GM20431 (cell line): ENCODE results near the gene SSC5D.
"Not testable (repeated sequence)": the region's sequence is repeated elsewhere in the genome, so short reads cannot be mapped to it uniquely, and the experiment has no call there.

Experiments used
- in situ Hi-C: fragments of 300-500 bp; cut with MseI, MboI; formaldehyde crosslinking; loops from one replicate; pipeline ENCODE4 v1.15.0; 2020; ENCODE audit warnings: low sequenced_read_pairs; ENCODE audit not compliant: unreplicated experiment

The SSC5D gene

GRCh38 chr19:55530996-55531395 is 42.8 kb downstream of the SSC5D start:
- in situ Hi-C loops, result no loop called here

- in situ Hi-C loops, result not testable (repeated sequence)
Observed at GRCh38 chr19:55534280-55534679, 46.0 kb downstream of the SSC5D start.

- in situ Hi-C loops, result no loop called here
Observed at GRCh38 chr19:55535173-55535964, 47.1 kb downstream of the SSC5D start.

DNA sequence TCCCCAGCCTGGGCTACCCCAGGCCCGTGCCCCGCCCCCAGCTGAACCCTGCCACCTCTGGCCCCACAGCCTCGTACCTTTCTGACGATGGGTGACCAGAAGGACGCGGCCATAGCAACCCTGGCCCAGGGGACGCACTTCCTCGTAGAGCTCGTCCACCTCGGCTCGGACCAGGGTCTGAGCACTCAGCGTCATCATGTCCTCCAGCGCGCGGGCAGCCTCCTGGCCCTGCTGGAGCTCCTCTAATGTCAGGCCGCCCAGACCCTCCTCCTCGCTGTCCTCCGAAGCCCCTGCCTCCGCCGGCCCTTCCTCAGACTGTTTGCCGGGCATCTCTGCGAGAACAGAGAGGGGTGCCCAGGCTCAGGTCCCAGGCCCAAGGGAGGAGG is 47.7 kb downstream of the SSC5D start:
- in situ Hi-C loops, result no loop called here

GRCh38 chr19:55536366-55536765 is 48.1 kb downstream of the SSC5D start:
- in situ Hi-C loops, result no loop called here

- in situ Hi-C loops, result no loop called here
Observed at GRCh38 chr19:55536951-55537740, 48.9 kb downstream of the SSC5D start, which contains the start of gene SBK2. Gene SBK2 (minus strand): TSS chr19:55537133. CDS start chr19:55536294, 839 bp downstream.

GRCh38 chr19:55537741-55538111 is 49.5 kb downstream of the SSC5D start:
- in situ Hi-C loops, result no loop called here

- in situ Hi-C loops, result no loop called here
Observed at GRCh38 chr19:55538132-55538531, 49.9 kb downstream of the SSC5D start.

DNA sequence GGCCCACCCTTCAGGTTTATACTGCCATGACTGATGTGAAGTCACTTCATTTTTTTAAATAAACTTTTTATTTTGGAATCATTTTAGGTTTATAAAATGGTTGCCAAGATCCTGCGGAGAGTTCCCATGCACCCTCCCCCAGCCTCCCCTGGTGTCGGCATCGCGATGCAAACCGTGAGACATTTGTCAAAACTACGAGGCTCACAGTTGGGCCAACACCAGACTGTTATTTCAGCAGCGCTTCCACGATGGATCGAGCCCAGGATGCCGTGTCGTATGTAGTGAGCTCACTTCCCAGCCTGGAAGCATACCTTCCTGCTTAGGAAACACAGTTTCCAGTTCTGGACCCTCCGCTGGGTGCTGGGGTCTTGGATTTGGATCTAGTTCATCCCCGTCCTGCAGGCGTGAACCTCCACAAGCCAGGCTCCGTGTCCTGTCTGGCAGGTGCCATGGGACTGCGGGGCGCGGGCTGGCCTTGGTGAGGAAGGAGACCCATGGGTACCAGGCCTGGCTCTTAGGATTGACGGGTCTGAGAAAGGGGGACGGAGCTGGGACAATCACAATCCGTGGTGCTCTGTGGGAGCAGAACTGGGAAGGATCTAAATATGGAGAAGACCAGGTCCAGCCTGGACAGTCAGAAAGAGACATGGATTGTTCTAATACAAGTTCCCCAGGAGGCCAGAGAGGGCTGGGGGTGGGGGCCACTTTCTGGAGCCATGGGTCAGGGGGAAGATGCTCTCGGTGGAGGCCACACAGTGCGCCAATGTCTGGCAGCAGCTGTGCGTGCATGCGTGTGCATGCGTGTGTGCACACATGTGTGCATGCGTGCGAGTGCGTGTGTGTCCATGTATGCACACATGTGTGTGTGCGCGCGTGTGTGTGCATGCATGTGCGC is 51.1 kb downstream of the SSC5D start:
- in situ Hi-C loops, result no loop called here

DNA sequence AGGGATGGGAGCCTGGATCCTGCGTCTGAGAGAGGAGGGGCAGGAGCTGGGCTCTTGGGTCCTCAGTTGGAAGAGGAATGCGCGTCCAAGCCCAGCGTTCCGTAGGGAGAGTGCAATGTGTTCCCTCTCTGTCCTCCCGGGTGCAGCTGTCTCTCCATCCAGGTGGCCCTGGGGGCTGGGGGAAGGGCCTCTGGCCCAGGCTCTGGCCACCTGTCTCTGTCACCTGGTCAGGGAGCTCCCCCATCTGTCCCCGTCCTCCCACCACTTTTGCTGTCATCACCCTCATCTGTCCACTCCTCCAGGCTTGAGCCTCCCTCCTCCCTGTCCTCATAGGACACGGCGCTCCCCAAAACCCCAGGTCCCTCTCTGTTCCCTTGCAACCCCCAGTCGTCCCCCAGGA is 52.4 kb downstream of the SSC5D start:
- in situ Hi-C loops, result no loop called here

- in situ Hi-C loops, result no loop called here
Observed at GRCh38 chr19:55541091-55541490, 52.9 kb downstream of the SSC5D start.

GRCh38 chr19:55542292-55542855 is 54.1 kb downstream of the SSC5D start:
- in situ Hi-C loops, result no loop called here

GRCh38 chr19:55543567-55543966 is 55.3 kb downstream of the SSC5D start:
- in situ Hi-C loops, result no loop called here

DNA sequence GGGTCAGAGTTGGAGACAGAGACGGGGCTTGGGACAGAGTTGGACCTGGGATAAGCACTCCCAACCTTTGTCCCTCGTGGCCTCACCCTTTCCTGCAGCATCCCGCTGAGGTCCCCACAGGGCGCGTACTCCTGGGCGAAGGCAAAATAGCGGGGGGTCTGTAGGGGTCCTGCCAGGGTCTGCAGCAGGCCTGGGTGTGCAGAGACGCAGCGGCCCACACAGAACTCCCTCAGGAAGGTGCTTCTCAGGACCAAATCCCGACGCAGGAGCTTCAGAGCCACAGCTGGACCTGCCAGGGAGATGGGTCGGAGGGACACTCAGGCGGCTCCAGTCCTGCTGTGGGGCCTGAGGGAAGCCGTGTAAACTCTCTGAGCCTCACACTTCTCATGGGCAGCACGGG is 55.8 kb downstream of the SSC5D start:
- in situ Hi-C loops, result no loop called here

- in situ Hi-C loops, result no loop called here
Observed at GRCh38 chr19:55544776-55545439, 56.7 kb downstream of the SSC5D start.

DNA sequence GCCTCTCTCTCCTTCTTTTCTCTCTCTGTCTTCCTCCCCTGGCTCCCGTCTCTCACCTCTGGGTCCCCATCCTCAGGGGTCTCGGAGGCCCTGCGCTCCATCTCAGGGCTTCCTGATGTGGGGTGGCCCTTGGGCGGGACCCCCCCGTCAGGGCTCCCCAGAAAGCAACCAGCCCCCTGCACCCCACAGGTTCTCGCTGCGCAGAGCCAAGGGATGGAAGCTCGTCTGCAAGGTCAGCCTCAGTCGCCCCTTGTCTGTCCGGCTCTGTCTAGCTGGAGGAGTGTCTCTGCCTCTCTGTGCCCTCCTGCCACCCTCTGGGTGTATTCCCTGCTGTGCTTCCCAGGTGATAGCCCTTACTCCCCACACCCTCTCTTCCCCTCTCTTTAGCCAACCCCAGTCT is 57.2 kb downstream of the SSC5D start, which contains the start of gene SBK3:
SBK3 (minus strand) TSS at position 101 of the 400 bp plus-strand sequence; CDS start at position 101, 0 bp downstream.
- in situ Hi-C loops, result no loop called here

- in situ Hi-C loops, result no loop called here
Observed at GRCh38 chr19:55546011-55546410, 57.8 kb downstream of the SSC5D start.

DNA sequence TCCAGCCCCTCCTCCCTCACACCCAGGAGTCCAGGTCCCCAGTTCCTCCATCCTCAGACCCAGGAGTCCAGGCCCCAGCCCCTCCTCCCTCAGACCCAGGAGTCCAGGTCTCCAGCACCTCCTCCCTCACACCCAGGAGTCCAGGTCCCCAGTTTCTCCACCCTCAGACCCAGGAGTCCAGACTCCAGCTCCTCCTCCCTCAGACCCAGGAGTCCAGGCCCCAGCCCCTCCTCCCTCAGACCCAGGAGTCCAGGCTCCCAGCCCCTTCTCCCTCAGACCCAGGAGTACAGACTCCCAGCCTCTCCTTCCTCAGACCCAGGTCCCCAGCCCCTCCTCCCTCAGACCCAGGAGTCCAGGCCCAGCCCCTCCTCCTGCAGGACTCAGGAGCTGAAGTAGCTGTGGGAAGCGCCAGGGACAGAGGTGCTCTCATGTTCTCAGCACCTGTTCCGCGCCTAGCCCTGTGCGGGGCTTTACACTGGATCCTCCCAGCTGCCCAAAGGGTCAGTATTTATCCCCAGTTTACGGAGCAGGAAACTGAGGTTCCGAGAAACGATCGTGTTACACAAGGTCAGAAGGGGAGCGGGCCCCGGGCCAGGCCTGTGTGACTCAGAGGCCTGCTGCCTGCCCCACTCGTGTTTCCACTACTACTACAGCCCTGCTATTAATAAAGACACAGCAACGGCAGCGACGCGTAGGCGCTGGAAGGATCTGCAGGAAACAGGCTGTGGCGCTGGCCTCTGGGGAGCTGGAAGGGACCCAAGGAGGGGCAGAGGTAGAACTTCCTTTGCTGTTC is 58.8 kb downstream of the SSC5D start:
- in situ Hi-C loops, result no loop called here
